Keratinocyte (primary cell): ENCODE measurements around the gene NDRG3. TPM values are rescaled to one million over a fixed set of nuclear protein-coding genes. Genes with fewer than 3 reads are reported as not detected.
"Not testable (repeated sequence)": the region's sequence is repeated elsewhere in the genome, so short reads cannot be mapped to it uniquely, and the experiment has no call there.

Experiments used
- DNase-seq: peaks from one replicate; pipeline ENCODE4 v3.0.0-alpha.2; 2011; ENCODE audit warnings: low read depth, missing footprints, low spot score
- FAIRE-seq: peaks from 2 replicates; lab custom pipeline; 2011; peaks lifted over from hg19 to GRCh38; lab: Jason Lieb, UNC
- H2AFZ ChIP-seq: 2 replicates; pipeline ENCODE4 v1.6.0; 2012; ENCODE audit warnings: low read length, control low read depth, inconsistent platforms; ENCODE audit not compliant: control insufficient read depth
- H3K27ac ChIP-seq: 2 replicates; pipeline ENCODE4 v1.5.1; 2011; ENCODE audit warnings: low read length; ENCODE audit not compliant: control insufficient read depth, insufficient read depth
- H3K27me3 ChIP-seq: 3 replicates; pipeline ENCODE4 v1.6.0; 2011; ENCODE audit warnings: low read length; ENCODE audit not compliant: control insufficient read depth, insufficient read depth; ENCODE audit errors: extremely low read depth
- H3K36me3 ChIP-seq, 2 experiments: 2 replicates in 1 of 2; 3 replicates in 1 of 2; pipeline ENCODE4 v1.5.1; 2011; ENCODE audit warnings: low read length in 2 of 2, mild to moderate bottlenecking in 1 of 2; ENCODE audit not compliant: control insufficient read depth in 2 of 2, insufficient read depth in 2 of 2; ENCODE audit errors: extremely low read depth in 1 of 2
- H3K4me1 ChIP-seq: 3 replicates; pipeline ENCODE4 v1.5.1; 2011; ENCODE audit warnings: low read length; ENCODE audit not compliant: control insufficient read depth, insufficient read depth; ENCODE audit errors: extremely low read depth
- H3K4me2 ChIP-seq: 3 replicates; pipeline ENCODE4 v1.6.0; 2011; ENCODE audit warnings: low read depth, low read length; ENCODE audit not compliant: control insufficient read depth, insufficient read depth; ENCODE audit errors: extremely low read depth
- H3K4me3 ChIP-seq, 3 experiments: fragments of 200-600 bp in 1 of 3; sonication (generic) in 1 of 3; 2 replicates in 2 of 3; 3 replicates in 1 of 3; pipeline ENCODE4 v1.5.1; 2011 to 2016; ENCODE audit warnings: low read length in 3 of 3, mild to moderate bottlenecking in 3 of 3, control low read depth in 2 of 3, inconsistent platforms in 1 of 3, low read depth in 1 of 3, mixed read lengths in 1 of 3, mixed run types in 1 of 3, moderate library complexity in 1 of 3; ENCODE audit not compliant: control insufficient read depth in 2 of 3, insufficient read depth in 2 of 3; ENCODE audit errors: extremely low read depth in 1 of 3
- H3K79me2 ChIP-seq: 2 replicates; pipeline ENCODE4 v1.6.0; 2012; ENCODE audit warnings: low read length; ENCODE audit not compliant: control insufficient read depth, insufficient read depth
- H3K9ac ChIP-seq: 3 replicates; pipeline ENCODE4 v1.6.0; 2011; ENCODE audit warnings: low read length; ENCODE audit not compliant: control insufficient read depth, insufficient read depth; ENCODE audit errors: extremely low read depth
- H3K9me1 ChIP-seq: 3 replicates; pipeline ENCODE4 v1.6.0; 2011; ENCODE audit warnings: low read length; ENCODE audit not compliant: control insufficient read depth, insufficient read depth; ENCODE audit errors: extremely low read depth
- H3K9me3 ChIP-seq: 2 replicates; pipeline ENCODE4 v1.5.1; 2012; ENCODE audit warnings: low read depth, low read length; ENCODE audit not compliant: control insufficient read depth
- H4K20me1 ChIP-seq: 3 replicates; pipeline ENCODE4 v1.6.0; 2011; ENCODE audit warnings: low read length; ENCODE audit not compliant: control insufficient read depth, insufficient read depth; ENCODE audit errors: extremely low read depth
- EZH2 ChIP-seq: IDR thresholded peaks from one replicate; pipeline ENCODE4 v1.6.1; 2012; ENCODE audit warnings: inconsistent platforms, mild to moderate bottlenecking, low read length, moderate library complexity
- dilution Hi-C: fragments of 300-500 bp; cut with MboI; formaldehyde crosslinking; loops from one replicate; pipeline ENCODE4 v1.7.0; 2020; ENCODE audit warnings: low sequenced_read_pairs; ENCODE audit not compliant: extremely low pct_ligation_motif_present
- polyA plus RNA-seq, 5 experiments: library from polyadenylated mRNA; depleted of rRNA in 3 of 5; stranded (reverse) in 3 of 5; stranded (forward) in 1 of 5; unstranded in 1 of 5; fragments of >200 nt; gene quantifications; 1 replicate in 1 of 5; 2 replicates in 3 of 5; 3 replicates in 1 of 5; pipeline versions ENCODE4 v1.2.1 to v1.2.3, GENCODE V29; 2011 to 2012; ENCODE audit warnings: missing spikeins in 2 of 5, low read depth in 1 of 5, low replicate concordance in 1 of 5
- TF ChIP-seq, protein P1 (sequence below), 3 experiments: IDR thresholded peaks in 1 of 3; conservative IDR thresholded peaks in 1 of 3; optimal IDR thresholded peaks in 1 of 3; 2 replicates in 2 of 3; 3 replicates in 1 of 3; pipeline versions ENCODE3 to v1.5.1; 2011; ENCODE audit warnings: low read length in 3 of 3, mild to moderate bottlenecking in 3 of 3, moderate library complexity in 2 of 3, control low read depth in 1 of 3, inconsistent platforms in 1 of 3; ENCODE audit not compliant: insufficient read depth in 2 of 3; ENCODE audit errors: extremely low read depth in 1 of 3

Gene NDRG3
- polyA plus RNA-seq, 1 donor (not counting 4 experiments of a cell fraction or from before 2014, with no cell fraction given), result 44.1 TPM

DNA sequence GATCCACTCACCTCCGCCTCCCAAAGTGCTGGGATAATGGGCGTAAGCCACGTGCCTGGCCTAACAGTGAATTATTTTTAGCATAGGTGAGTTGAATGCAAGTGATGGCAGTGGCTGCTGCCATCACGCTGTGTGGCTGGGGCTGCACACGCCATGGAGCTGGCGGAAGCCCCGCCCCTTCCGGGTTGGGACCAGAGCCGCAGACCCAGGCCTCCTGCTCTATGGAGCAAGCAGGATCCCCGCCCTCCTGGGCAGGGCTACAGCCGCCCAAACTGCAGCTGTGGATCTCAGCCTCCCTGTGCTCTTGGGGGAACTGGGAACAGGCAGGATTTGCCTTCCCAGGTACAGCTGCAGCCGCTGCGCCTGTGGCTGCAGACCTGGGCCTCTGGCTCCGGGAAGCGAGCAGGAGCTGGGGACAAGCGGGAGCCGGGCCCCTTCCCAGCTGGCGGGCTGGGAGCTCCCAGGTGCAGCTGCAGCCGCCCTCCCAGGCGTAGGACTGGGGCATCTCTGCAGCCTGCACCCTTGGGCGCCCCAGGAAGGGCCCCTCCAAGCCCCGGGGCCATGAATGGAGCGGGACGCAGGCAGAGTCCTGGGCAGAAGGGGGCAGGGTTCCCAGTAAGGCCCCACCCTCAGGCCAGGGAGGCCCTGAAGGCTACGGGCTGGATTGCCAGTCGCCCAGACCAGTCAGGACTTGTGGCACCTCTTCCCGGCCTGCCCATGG is 69.0 kb downstream of the NDRG3 start:
- Histone ChIP-seq H3K4me1 (no peaks in the 10 kb centered on the region), H3K9me3 (no peaks in the 10 kb centered on the region), H3K79me2 (no peaks in the 10 kb centered on the region), H3K36me3 (peaks cover 0 to 3% of the 10 kb centered on the region in 2 experiments), H3K9ac (no peak overlapping the region), H3K27me3 (no peaks in the 10 kb centered on the region), H3K4me3 (no peak overlapping the region), H3K9me1 (no peaks in the 10 kb centered on the region), H3K4me2 (no peak overlapping the region), H3K27ac (no peak overlapping the region), H4K20me1 (no peaks in the 10 kb centered on the region), H2AFZ (no peak overlapping the region)
- FAIRE-seq (no peak), DNase-seq (no peak)
- dilution Hi-C loops, result no loop called here
- TF ChIP-seq EZH2, result no peak

DNA sequence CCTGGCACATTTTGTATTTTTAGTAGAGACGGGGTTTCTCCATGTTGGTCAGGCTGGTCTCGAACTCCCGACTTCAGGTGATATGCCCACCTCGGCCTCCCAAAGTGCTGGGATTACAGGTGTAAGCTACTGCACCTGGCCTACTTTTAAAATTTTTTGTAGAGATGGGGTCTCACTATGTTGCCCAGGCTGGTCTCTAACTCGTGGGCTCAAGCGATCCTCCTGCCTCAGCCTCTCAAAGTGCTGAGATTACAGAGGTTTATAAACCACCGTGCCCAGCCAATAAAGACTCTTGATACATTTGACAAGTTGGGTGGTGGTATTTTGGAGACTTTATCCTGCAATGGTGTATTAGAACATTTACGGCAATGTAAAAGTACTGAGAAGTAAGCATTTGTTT is 70.3 kb downstream of the NDRG3 start:
- H3K4me2 ChIP-seq, dilution Hi-C loops, DNase-seq, FAIRE-seq, H3K27me3 ChIP-seq, H3K9me3 ChIP-seq, H3K9ac ChIP-seq, H3K9me1 ChIP-seq, H2AFZ ChIP-seq, H3K27ac ChIP-seq, H3K4me3 ChIP-seq, H3K79me2 ChIP-seq, H4K20me1 ChIP-seq, H3K4me1 ChIP-seq, H3K36me3 ChIP-seq: not testable (repeated sequence)

DNA sequence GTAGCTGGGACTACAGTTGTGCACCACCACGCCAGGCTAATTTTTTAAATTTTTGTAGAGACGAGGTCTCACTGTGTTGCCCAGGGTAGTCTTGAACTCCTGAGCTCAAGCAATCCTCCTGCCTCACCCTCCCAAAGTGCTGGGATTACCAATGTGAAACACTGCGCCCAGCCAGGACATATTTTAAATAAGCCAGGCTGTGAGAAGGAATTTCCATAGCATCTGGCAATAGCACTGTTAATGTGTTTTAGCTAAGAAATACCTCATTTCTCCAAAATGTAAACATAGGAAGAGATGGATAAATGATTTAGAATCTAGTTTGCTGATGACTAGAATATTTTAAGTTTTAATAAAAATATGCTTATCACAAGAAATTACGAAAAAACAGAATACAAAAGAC is 72.9 kb downstream of the NDRG3 start:
- Histone ChIP-seq H3K79me2 (no peaks in the 10 kb centered on the region), H3K27me3 (no peaks in the 10 kb centered on the region), H3K9ac (no peak overlapping the region), H3K27ac (no peak overlapping the region), H3K4me2 (no peak overlapping the region), H2AFZ (no peak overlapping the region), H3K9me3 (no peaks in the 10 kb centered on the region), H3K9me1 (no peaks in the 10 kb centered on the region), H3K36me3 (peaks cover 0 to 3% of the 10 kb centered on the region in 2 experiments), H3K4me1 (no peaks in the 10 kb centered on the region), H3K4me3 (no peak overlapping the region), H4K20me1 (no peaks in the 10 kb centered on the region)
- no peak for TF ChIP-seq EZH2
- TF ChIP-seq, protein P1, sequence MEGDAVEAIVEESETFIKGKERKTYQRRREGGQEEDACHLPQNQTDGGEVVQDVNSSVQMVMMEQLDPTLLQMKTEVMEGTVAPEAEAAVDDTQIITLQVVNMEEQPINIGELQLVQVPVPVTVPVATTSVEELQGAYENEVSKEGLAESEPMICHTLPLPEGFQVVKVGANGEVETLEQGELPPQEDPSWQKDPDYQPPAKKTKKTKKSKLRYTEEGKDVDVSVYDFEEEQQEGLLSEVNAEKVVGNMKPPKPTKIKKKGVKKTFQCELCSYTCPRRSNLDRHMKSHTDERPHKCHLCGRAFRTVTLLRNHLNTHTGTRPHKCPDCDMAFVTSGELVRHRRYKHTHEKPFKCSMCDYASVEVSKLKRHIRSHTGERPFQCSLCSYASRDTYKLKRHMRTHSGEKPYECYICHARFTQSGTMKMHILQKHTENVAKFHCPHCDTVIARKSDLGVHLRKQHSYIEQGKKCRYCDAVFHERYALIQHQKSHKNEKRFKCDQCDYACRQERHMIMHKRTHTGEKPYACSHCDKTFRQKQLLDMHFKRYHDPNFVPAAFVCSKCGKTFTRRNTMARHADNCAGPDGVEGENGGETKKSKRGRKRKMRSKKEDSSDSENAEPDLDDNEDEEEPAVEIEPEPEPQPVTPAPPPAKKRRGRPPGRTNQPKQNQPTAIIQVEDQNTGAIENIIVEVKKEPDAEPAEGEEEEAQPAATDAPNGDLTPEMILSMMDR (optimal IDR thresholded peaks at IDR 0.05 in 1 of 3, IDR thresholded peaks at IDR 0.05 in 1 of 3, conservative IDR thresholded peaks at IDR 0.05 in 1 of 3; ENCODE audit: extremely low read depth in 1 of 3, insufficient read depth in 2 of 3, low read length in 3 of 3), result no peak
- dilution Hi-C loops, result no loop called here
- FAIRE-seq (no peak), DNase-seq (no peak)
